ENCODE data around the gene MTTP.

The MTTP gene

GRCh38 chr4:99571883-99572282 is 2.7 kb upstream of the MTTP start:
- Histone ChIP-seq H3K9ac (ENCODE audit: low read length) (no peak overlapping the region), H3K4me3 (ENCODE audit: low read length) (no peak overlapping the region), H3K27me3 (ENCODE audit: control insufficient read depth, insufficient read depth, low read length) (no peaks in the 10 kb centered on the region), H3K4me1 (ENCODE audit: control insufficient read depth, low read depth, low read length) (peaks cover 21% of the 10 kb centered on the region), H3K27ac (ENCODE audit: low read length) (no peak overlapping the region), H3K9me3 (ENCODE audit: control insufficient read depth, low read depth, low read length) (no peaks in the 10 kb centered on the region), H3K36me3 (ENCODE audit: control insufficient read depth, low read depth, low read length) (no peaks in the 10 kb centered on the region)

DNA sequence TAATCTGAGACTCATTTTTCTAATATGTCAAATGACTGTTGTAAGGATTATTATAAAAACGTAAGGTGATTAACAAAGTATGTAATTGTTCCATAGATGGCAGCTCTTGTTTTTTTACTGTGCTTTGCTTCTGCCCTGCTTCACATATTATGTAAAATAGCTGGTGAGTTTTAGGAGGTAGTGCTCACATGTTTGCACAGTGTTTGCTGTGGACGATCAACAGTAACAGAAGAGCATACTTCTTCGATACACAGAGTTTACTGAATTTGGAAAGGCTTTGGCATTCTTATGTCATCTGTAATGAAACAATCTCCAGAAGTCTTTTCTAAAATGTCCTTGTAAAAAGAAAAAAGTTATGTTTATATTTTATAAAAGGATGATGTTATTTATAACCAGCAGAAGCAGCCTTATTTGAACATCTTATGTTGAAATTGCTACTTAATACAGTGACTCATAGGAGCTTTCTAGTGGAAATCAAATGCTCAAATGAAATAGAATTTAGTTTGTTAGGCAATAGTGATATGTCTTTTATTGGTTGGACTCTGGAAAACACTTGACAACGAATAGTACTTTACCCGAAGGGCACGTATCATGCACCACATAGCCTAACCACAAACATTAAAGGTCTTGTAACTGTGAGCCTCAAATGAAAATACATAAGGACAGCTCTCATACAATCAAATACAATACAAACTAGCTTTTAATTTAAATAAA is 1.9 kb upstream of the MTTP start:
- Histone ChIP-seq H3K4me1 (ENCODE audit: control insufficient read depth, low read depth, low read length) (peaks cover 21% of the 10 kb centered on the region), H3K27ac (ENCODE audit: low read length) (no peak overlapping the region), H3K4me3 (ENCODE audit: low read length) (no peak overlapping the region)

GRCh38 chr4:99573735-99574368 is 772 bp upstream of the MTTP start:
- Histone ChIP-seq H3K27me3 (ENCODE audit: control insufficient read depth, insufficient read depth, low read length) (no peaks in the 10 kb centered on the region), H3K9me3 (ENCODE audit: control insufficient read depth, low read depth, low read length) (no peaks in the 10 kb centered on the region), H3K4me1 (ENCODE audit: control insufficient read depth, low read depth, low read length) (peaks cover 21% of the 10 kb centered on the region), H3K36me3 (ENCODE audit: control insufficient read depth, low read depth, low read length) (no peaks in the 10 kb centered on the region), H3K4me3 (ENCODE audit: low read length) (no peak overlapping the region), H3K9ac (ENCODE audit: low read length) (no peak overlapping the region), H3K27ac (ENCODE audit: low read length) (no peak overlapping the region)

More for the DNA sequence above, 1.9 kb upstream of the MTTP start:
- H3K27me3 ChIP-seq (ENCODE audit: control insufficient read depth, insufficient read depth, low read length) = no peaks in the 10 kb centered on the region
- H3K9me3 ChIP-seq (ENCODE audit: control insufficient read depth, low read depth, low read length) = no peaks in the 10 kb centered on the region
- no peaks in the 10 kb centered on the region for H3K36me3 ChIP-seq (ENCODE audit: control insufficient read depth, low read depth, low read length)
- H3K9ac ChIP-seq (ENCODE audit: low read length) = no peak overlapping the region

- peaks cover 21% of the 10 kb centered on the region for H3K4me1 ChIP-seq (ENCODE audit: control insufficient read depth, low read depth, low read length)
- no peaks in the 10 kb centered on the region for H3K9me3 ChIP-seq (ENCODE audit: control insufficient read depth, low read depth, low read length)
- no peaks in the 10 kb centered on the region for H3K27me3 ChIP-seq (ENCODE audit: control insufficient read depth, insufficient read depth, low read length)
- no peak overlapping the region for H3K9ac ChIP-seq (ENCODE audit: low read length)
- no peak overlapping the region for H3K27ac ChIP-seq (ENCODE audit: low read length)
- H3K36me3 ChIP-seq (ENCODE audit: control insufficient read depth, low read depth, low read length) = no peaks in the 10 kb centered on the region
- H3K4me3 ChIP-seq (ENCODE audit: low read length) = no peak overlapping the region
These were observed 4.1 kb downstream of the MTTP start for GRCh38 chr4:99578714-99579113.

- Histone ChIP-seq H3K27me3 (ENCODE audit: control insufficient read depth, insufficient read depth, low read length) (no peaks in the 10 kb centered on the region), H3K27ac (ENCODE audit: low read length) (no peak overlapping the region), H3K36me3 (ENCODE audit: control insufficient read depth, low read depth, low read length) (no peaks in the 10 kb centered on the region), H3K9me3 (ENCODE audit: control insufficient read depth, low read depth, low read length) (no peaks in the 10 kb centered on the region), H3K4me3 (ENCODE audit: low read length) (no peak overlapping the region), H3K4me1 (ENCODE audit: control insufficient read depth, low read depth, low read length) (no peaks in the 10 kb centered on the region), H3K9ac (ENCODE audit: low read length) (no peak overlapping the region)
These were observed 10.9 kb downstream of the MTTP start for GRCh38 chr4:99585516-99585915.

DNA sequence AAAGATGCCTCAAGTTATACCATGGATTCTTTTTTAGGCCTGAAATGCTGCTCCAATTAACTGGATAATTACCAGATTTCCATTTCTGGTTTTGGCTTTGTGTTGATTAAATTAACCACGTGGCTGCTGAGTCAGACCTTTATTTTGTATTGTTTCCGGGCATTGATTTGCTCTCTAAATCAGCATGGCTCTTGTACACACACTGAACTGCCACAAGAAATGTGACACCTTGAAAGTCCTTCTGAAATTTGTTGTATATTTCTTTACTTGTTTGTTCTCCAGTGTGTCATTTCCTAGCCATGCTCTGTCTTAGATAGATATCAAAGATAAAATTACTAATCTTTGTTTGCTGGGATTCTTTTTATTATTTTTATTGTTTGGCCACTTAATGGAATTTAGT is 11.7 kb downstream of the MTTP start:
- Histone ChIP-seq H3K27ac (ENCODE audit: low read length) (no peak overlapping the region), H3K36me3 (ENCODE audit: control insufficient read depth, low read depth, low read length) (no peaks in the 10 kb centered on the region), H3K4me1 (ENCODE audit: control insufficient read depth, low read depth, low read length) (no peaks in the 10 kb centered on the region)

GRCh38 chr4:99586797-99587196 is 12.2 kb downstream of the MTTP start:
- Histone ChIP-seq H3K4me3 (ENCODE audit: low read length) (no peak overlapping the region), H3K4me1 (ENCODE audit: control insufficient read depth, low read depth, low read length) (no peaks in the 10 kb centered on the region), H3K9ac (ENCODE audit: low read length) (no peak overlapping the region), H3K36me3 (ENCODE audit: control insufficient read depth, low read depth, low read length) (no peaks in the 10 kb centered on the region), H3K27me3 (ENCODE audit: control insufficient read depth, insufficient read depth, low read length) (no peaks in the 10 kb centered on the region), H3K9me3 (ENCODE audit: control insufficient read depth, low read depth, low read length) (no peaks in the 10 kb centered on the region), H3K27ac (ENCODE audit: low read length) (no peak overlapping the region)

More for the DNA sequence above, 11.7 kb downstream of the MTTP start:
- no peak overlapping the region for H3K9ac ChIP-seq (ENCODE audit: low read length)
- H3K4me3 ChIP-seq (ENCODE audit: low read length) = no peak overlapping the region
- no peaks in the 10 kb centered on the region for H3K27me3 ChIP-seq (ENCODE audit: control insufficient read depth, insufficient read depth, low read length)
- no peaks in the 10 kb centered on the region for H3K9me3 ChIP-seq (ENCODE audit: control insufficient read depth, low read depth, low read length)

GRCh38 chr4:99587309-99587708 is 12.7 kb downstream of the MTTP start:
- Histone ChIP-seq H3K4me1 (ENCODE audit: control insufficient read depth, low read depth, low read length) (no peaks in the 10 kb centered on the region), H3K9me3 (ENCODE audit: control insufficient read depth, low read depth, low read length) (no peaks in the 10 kb centered on the region), H3K9ac (ENCODE audit: low read length) (no peak overlapping the region), H3K36me3 (ENCODE audit: control insufficient read depth, low read depth, low read length) (no peaks in the 10 kb centered on the region), H3K4me3 (ENCODE audit: low read length) (no peak overlapping the region), H3K27me3 (ENCODE audit: control insufficient read depth, insufficient read depth, low read length) (no peaks in the 10 kb centered on the region), H3K27ac (ENCODE audit: low read length) (no peak overlapping the region)

DNA sequence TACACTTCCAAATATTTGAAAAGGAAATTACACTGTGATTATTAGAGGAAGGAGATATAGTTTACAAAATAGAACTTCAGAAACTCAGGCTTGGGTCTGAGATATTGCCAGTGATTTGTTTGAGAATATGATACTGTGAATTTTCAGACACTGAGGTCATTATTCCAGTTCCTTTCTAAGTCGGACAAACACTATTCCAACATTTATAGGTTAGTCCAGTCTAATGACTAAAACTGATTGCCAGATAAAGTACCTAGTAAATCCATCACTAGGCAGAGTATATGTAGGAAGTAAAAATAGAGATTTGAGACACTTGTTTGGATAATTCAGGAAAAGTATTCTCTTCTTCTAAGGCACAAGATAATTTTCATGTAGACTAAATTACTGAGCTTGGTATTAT is 13.2 kb downstream of the MTTP start:
- H3K27me3 ChIP-seq (ENCODE audit: control insufficient read depth, insufficient read depth, low read length) = no peaks in the 10 kb centered on the region
- H3K9ac ChIP-seq (ENCODE audit: low read length) = no peak overlapping the region
- H3K27ac ChIP-seq (ENCODE audit: low read length) = no peak overlapping the region
- no peak overlapping the region for H3K4me3 ChIP-seq (ENCODE audit: low read length)
- no peaks in the 10 kb centered on the region for H3K36me3 ChIP-seq (ENCODE audit: control insufficient read depth, low read depth, low read length)
- H3K4me1 ChIP-seq (ENCODE audit: control insufficient read depth, low read depth, low read length) = no peaks in the 10 kb centered on the region
- no peaks in the 10 kb centered on the region for H3K9me3 ChIP-seq (ENCODE audit: control insufficient read depth, low read depth, low read length)

DNA sequence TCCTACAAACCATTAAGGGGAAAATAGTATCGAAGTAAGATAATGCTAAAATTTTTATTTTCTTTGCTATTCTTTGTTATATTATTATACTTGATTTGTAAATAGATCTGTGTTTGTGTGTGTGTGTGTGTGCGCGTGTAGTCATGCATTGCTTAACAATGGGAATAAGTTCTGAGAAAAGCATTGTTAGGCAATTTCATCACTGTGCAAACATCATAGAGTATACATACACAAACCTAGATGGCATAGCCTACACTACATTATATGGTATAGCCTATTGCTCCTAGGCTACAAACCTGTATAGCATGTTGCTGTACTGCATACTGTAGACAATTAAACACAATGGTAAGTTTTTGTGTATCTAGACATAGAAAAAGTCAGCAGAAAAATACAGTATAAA is 17.1 kb downstream of the MTTP start:
- Histone ChIP-seq H3K4me3 (ENCODE audit: low read length) (no peak overlapping the region), H3K9ac (ENCODE audit: low read length) (no peak overlapping the region), H3K36me3 (ENCODE audit: control insufficient read depth, low read depth, low read length) (no peaks in the 10 kb centered on the region), H3K4me1 (ENCODE audit: control insufficient read depth, low read depth, low read length) (no peaks in the 10 kb centered on the region), H3K9me3 (ENCODE audit: control insufficient read depth, low read depth, low read length) (no peaks in the 10 kb centered on the region), H3K27ac (ENCODE audit: low read length) (no peak overlapping the region), H3K27me3 (ENCODE audit: control insufficient read depth, insufficient read depth, low read length) (no peaks in the 10 kb centered on the region)

DNA sequence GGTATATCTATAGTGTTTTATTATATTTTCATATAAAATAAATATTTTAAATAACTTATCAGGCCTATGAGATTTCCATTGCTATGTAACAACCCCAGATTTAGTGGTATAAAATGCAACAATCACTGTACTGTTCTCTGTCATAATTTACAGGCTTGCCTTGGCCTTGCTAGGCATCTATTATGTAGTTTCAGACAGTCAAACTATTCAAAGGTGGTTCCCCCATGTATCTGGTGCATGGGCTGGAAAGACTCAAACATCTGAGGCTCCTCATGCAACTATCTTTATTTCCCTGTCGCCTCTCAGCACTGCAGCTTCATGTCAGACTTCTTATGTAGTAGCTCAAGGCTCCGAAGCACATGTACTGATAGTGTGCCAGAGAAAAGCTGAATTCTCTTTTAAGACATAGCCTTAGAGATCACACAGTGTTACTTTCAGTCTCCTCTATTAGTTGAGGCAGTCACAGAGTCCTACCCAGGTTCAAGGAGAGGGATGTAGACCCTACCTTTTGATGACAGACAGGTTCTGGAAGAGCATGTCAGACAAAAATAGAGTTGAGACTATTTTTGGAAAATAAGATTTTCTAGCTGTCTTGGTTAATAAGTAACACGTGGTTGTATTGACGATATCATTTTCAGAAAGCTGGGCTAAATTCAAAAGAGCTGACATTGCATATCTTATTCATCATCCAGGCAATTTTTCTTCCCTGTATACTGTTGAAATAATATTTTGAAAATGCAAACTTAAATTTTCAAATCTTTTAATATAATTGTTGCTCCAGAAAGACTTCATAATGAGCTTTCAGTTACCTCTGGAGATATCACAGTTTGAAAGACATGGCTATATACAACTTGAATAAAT is 19.4 kb downstream of the MTTP start:
- Histone ChIP-seq H3K9me3 (ENCODE audit: control insufficient read depth, low read depth, low read length) (no peaks in the 10 kb centered on the region), H3K36me3 (ENCODE audit: control insufficient read depth, low read depth, low read length) (no peaks in the 10 kb centered on the region), H3K4me1 (ENCODE audit: control insufficient read depth, low read depth, low read length) (no peaks in the 10 kb centered on the region), H3K9ac (ENCODE audit: low read length) (no peak overlapping the region), H3K27ac (ENCODE audit: low read length) (no peak overlapping the region), H3K4me3 (ENCODE audit: low read length) (no peak overlapping the region), H3K27me3 (ENCODE audit: control insufficient read depth, insufficient read depth, low read length) (no peaks in the 10 kb centered on the region)

All from iPS-18a (cell line).